RPMI8226 (cell line): Measurements from ENCODE around the gene PTH2R.
"Not testable (repeated sequence)": the region's sequence is repeated elsewhere in the genome, so short reads cannot be mapped to it uniquely, and the experiment has no call there.

Experiments
- DNase-seq: peaks from one replicate; pipeline ENCODE4 v3.0.0-alpha.2; 2015

PTH2R gene, protein sequence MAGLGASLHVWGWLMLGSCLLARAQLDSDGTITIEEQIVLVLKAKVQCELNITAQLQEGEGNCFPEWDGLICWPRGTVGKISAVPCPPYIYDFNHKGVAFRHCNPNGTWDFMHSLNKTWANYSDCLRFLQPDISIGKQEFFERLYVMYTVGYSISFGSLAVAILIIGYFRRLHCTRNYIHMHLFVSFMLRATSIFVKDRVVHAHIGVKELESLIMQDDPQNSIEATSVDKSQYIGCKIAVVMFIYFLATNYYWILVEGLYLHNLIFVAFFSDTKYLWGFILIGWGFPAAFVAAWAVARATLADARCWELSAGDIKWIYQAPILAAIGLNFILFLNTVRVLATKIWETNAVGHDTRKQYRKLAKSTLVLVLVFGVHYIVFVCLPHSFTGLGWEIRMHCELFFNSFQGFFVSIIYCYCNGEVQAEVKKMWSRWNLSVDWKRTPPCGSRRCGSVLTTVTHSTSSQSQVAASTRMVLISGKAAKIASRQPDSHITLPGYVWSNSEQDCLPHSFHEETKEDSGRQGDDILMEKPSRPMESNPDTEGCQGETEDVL

GRCh38 chr2:208406474-208407451 is at the start of gene PTH2R:
Gene PTH2R, plus strand, starts transcription at chr2:208406792. Its CDS starts 252 bp downstream, at chr2:208407044.
- no peak for DNase-seq

- no peak for DNase-seq
Measured at GRCh38 chr2:208356846-208357574, 49.6 kb upstream of the PTH2R start.

DNA sequence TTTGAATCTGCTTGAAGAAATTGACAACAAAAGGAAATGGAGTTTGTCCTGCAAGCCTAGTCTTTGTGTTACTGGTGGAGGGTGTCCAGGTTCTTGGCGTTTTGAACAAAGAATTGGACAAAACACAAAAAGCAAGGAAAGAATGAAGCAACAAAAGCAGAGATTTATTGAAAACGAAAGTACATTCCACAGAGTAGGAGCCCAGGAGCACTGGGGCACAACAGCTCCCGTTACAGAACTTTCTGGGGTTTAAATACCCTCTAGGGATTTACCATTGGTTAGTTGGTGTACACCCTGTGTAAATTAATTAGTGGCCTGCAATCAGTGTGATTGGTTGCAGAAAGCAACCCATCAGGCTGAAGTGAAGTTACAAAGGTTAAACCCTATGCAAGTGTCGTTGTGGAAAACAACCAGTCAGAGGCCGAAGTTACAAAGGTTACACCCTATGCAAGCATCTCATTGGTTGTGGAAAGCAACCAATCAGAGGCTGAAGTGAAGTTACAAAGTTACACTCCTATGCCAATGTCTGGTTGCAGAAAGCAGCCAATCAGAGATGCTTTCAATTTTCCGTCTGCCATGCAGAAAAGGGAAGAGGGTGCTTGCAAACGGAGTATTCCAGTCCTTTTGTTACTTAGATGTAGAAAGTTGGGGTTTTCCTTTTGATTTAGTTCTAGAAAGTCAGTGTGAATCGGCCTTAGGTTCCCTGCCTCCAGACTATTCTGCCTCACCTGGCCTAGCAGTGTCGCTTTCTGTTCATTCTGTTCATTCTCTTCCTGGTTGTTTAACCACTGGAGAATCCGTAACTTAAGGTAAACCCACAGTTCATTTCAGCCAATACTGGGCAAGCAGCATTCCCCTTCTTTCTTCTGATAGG is 47.6 kb upstream of the PTH2R start:
- no peak for DNase-seq

DNA sequence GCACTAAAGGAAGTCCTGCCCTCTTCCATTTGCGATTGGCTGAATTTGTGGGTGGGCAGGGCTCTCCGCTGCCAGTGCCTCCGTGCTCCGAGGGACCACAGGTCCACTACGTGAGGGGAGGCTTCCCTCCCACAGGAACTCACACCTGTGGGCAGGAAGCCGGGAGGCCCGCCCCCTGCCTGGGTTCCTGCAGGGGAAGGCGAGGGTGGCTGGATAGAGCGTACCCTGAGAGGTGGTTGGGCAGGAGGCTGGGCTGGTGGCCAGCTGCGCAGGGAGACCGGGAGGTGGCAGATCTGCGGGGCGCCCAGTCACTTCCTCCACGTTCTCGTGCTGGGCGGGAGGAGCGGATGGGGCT is 47.0 kb upstream of the PTH2R start:
- DNase-seq = no peak

GRCh38 chr2:208360259-208361076 is 46.1 kb upstream of the PTH2R start:
- DNase-seq = no peak

- no peak for DNase-seq
Measured at GRCh38 chr2:208361077-208361441, 45.5 kb upstream of the PTH2R start.

- DNase-seq = no peak
Measured at GRCh38 chr2:208363485-208363884, 43.1 kb upstream of the PTH2R start.

- DNase-seq = no peak
Measured at GRCh38 chr2:208366215-208367127, 40.1 kb upstream of the PTH2R start.

- no peak for DNase-seq
Measured at GRCh38 chr2:208369091-208369490, 37.5 kb upstream of the PTH2R start.

GRCh38 chr2:208370881-208371633 is 35.5 kb upstream of the PTH2R start:
- no peak for DNase-seq

- DNase-seq = no peak
Measured at GRCh38 chr2:208371634-208371935, 35.0 kb upstream of the PTH2R start.

- DNase-seq = peak; percentile 52
Measured at GRCh38 chr2:208373460-208374089, 33.0 kb upstream of the PTH2R start.

DNA sequence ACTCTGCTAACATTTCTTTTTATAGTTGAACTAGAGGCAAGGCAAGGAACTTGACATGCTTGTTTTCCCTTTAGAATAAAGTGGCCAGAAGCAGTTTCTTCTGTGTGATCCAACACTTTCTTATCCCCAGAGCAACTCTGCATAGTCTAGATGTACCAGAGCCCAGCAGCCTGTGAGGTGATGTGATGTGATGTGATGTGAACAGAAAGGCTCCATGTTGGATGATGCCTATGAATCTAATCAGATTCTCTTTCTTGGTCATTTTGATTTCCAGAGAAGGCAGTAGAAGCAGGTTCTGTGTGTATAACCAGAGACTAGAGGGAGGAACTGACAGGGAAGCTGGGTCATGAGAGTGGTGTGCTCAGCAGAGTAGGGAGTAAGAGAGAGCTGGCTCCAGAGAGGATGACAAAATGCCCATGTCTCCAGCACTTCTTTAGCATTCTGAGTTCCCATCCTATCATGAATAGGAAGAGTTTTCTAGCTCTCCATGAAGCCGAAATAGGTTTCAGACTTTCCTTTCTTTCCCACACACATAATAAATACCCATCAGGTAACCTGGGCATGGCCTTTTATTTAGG is 31.0 kb upstream of the PTH2R start:
- DNase-seq = no peak

- DNase-seq = not testable (repeated sequence)
Measured at GRCh38 chr2:208377344-208377860, 29.2 kb upstream of the PTH2R start.

DNA sequence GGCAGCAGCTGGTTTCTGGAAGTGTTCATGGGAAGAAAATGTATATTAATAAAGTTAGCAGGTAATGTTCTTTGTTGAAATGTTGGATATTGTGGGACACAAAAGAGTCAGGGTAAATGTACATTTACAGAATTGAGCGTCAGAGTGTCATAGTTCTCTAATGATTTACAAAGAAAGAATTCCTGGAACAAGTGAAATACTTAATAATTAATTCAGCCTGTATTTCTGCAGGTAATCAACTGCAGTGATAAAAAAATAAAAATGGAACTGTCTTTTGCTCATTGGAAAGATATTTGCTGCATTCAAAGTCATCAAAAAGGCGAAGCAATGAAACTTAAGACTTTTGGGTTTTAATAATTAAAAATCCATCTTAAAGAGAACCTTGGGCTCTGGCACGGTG is 27.4 kb upstream of the PTH2R start:
- no peak for DNase-seq

DNA sequence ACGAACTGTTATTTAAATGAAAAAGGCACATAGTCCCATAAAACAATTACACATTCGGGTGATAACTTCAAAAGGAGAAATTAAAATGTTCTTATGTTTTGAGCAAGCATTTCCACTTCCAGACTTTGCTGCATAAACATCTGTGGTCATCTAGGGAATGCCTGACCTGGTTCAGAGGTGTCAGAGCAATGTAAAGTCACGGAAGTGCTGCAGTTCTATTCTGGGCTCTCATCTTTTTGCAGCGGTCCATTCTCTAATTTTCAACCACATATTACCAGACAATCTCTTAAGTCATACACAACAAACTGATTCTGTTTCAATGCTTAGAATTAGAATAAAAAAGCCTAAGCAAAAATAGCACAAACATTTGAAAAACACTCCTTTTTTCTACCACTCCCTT is 22.0 kb upstream of the PTH2R start:
- no peak for DNase-seq

DNA sequence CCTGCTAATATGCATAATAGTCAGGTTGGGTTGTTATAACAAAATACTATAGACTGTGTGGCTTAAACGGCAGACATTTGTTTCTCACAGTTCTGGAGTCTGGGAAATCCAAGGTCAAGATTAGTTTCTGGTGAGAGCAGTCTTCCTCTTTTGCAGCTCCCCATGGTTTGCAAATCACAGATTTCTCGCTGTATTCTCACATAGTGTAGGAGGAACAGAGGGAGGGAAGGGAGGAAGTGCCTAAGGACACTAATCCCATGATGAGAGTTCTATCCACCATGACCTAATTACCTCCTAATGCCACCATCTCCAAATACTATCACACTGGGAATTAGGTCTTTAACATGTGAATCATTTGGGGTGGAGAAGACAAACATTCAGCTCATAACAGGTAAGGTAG is 20.1 kb upstream of the PTH2R start:
- no peak for DNase-seq

- no peak for DNase-seq
Measured at GRCh38 chr2:208389940-208390339, 16.7 kb upstream of the PTH2R start.
